Panc1 (cell line): ENCODE measurements around the gene TTC34. TPM values are rescaled to one million over a fixed set of nuclear protein-coding genes. Genes with fewer than 3 reads are reported as not detected.
"Not testable (repeated sequence)": the region's sequence is repeated elsewhere in the genome, so short reads cannot be mapped to it uniquely, and the experiment has no call there.

ENCODE experiments used
- ATAC-seq: fragments of 200-7000 bp; cut with Tn5 transposase; 2 replicates; pipeline ENCODE4 v1.9.1; 2020; ENCODE audit warnings: mild to moderate bottlenecking, moderate library complexity
- BruUV-seq: library from RNA; stranded (reverse); fragments of 400-500 nt; replicated peaks from 2 replicates; lab custom pipeline; 2021; lab: Mats Ljungman, UMichigan
- CTCF ChIA-PET: fragments of 300-600 bp; sonication (Branson Sonifier 250); formaldehyde crosslinking; loops from one replicate; lab custom pipeline; 2022; ENCODE audit warnings: antibody characterized with exemption; lab: Charles Lee
- POLR2A ChIA-PET: fragments of 300-600 bp; sonication (Branson Sonifier 250); formaldehyde crosslinking; loops from one replicate; lab custom pipeline; 2022; ENCODE audit warnings: antibody characterized with exemption; lab: Charles Lee
- DNase-seq: peaks from one replicate; pipeline ENCODE4 v3.0.0-alpha.2; 2010; ENCODE audit warnings: low read depth, low spot score
- H3K27ac ChIP-seq: 2 replicates; pipeline ENCODE4 v1.5.1; 2011; ENCODE audit warnings: mild to moderate bottlenecking, low read length, inconsistent platforms
- H3K27me3 ChIP-seq: fragments of 200-500 bp; sonication (Bioruptor generic); 2 replicates; pipeline ENCODE4 v1.6.0; 2014; ENCODE audit warnings: low read length, inconsistent platforms; ENCODE audit not compliant: control insufficient read depth, insufficient read depth
- H3K36me3 ChIP-seq: fragments of 200-500 bp; sonication (Bioruptor generic); 2 replicates; pipeline ENCODE4 v1.5.1; 2014; ENCODE audit warnings: inconsistent platforms, mild to moderate bottlenecking, low read length, moderate library complexity; ENCODE audit not compliant: control insufficient read depth, insufficient read depth
- H3K4me1 ChIP-seq: 2 replicates; pipeline ENCODE4 v1.5.1; 2011; ENCODE audit warnings: inconsistent platforms, mild to moderate bottlenecking, low read length, moderate library complexity; ENCODE audit not compliant: control insufficient read depth, insufficient read depth
- H3K4me3 ChIP-seq, 2 experiments: 2 replicates each; pipeline ENCODE4 v1.5.1; 2011 to 2012; ENCODE audit warnings: low read depth in 2 of 2, low read length in 2 of 2, mild to moderate bottlenecking in 2 of 2, inconsistent platforms in 1 of 2, moderate library complexity in 1 of 2
- H3K9me3 ChIP-seq: fragments of 200-500 bp; sonication (Bioruptor generic); 2 replicates; pipeline ENCODE4 v1.5.1; 2014; ENCODE audit warnings: low read depth, mild to moderate bottlenecking, inconsistent platforms, low read length, moderate library complexity; ENCODE audit not compliant: control insufficient read depth, insufficient read depth
- POLR2AphosphoS5 ChIP-seq: IDR thresholded peaks from 2 replicates; pipeline ENCODE4 v1.6.1; 2012; ENCODE audit warnings: mild to moderate bottlenecking, low read depth, low read length, moderate library complexity
- SIN3A ChIP-seq: IDR thresholded peaks from 2 replicates; pipeline ENCODE4 v1.6.1; 2012; ENCODE audit warnings: low read depth, mild to moderate bottlenecking, low read length, moderate library complexity, borderline replicate concordance; ENCODE audit not compliant: insufficient read depth
- TCF7L2 ChIP-seq: IDR thresholded peaks from 2 replicates; pipeline ENCODE4 v1.6.1; 2011; ENCODE audit warnings: mild to moderate bottlenecking, low read depth, low read length, inconsistent platforms
- in situ Hi-C: cut with HindIII; loops from 2 replicates; pipeline ENCODE4 v1.10.0; 2016; ENCODE audit warnings: low sequenced_read_pairs, low pct_unique_long_range_greater_than_20kb
- intact Hi-C: fragments of 100-400 bp; cut with micrococcal nuclease; formaldehyde crosslinking; loops from one replicate; pipeline ENCODE4 v1.10.0; 2022; ENCODE audit not compliant: unreplicated experiment
- total RNA-seq: library from RNA; stranded (reverse); gene quantifications from one replicate; pipeline ENCODE4 v1.2.1, GENCODE V29; 2021; ENCODE audit not compliant: unreplicated experiment
- TF ChIP-seq, protein P1 (sequence below), 2 experiments: IDR thresholded peaks; 2 replicates each; pipeline ENCODE4 v1.6.1; 2011 to 2012; ENCODE audit warnings: low read depth in 2 of 2, control low read depth in 1 of 2, low read length in 1 of 2, mild to moderate bottlenecking in 1 of 2, moderate library complexity in 1 of 2; ENCODE audit not compliant: insufficient read depth in 1 of 2
- TF ChIP-seq, protein P2 (sequence below): fragments of 450-650 bp; IDR thresholded peaks from 2 replicates; pipeline ENCODE4 v1.5.1; 2017; ENCODE audit warnings: mild to moderate bottlenecking

TTC34 gene
- total RNA-seq, 1 experiment from 2014 or later = 1.5 TPM

DNA sequence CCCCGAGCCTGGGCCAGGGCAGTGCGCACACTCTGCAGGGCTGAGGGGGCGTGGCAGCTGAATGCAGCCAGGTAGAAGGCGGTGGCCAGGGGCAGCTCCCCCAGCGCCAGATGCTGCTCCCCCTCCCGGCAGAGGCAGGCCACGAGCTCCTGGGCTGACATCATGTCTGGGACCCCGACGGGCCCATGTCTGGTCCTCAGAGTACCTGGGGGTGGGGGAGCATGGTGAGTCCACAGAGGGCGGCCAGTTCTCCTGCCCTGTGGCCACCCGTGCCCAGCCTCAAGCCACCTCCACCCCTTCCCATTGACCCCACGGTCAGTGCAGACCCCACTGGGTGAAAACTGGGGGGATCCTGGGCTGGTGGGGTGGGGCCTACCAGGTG, 838 bp downstream of the TTC34 start:
- H3K9me3 ChIP-seq = no peaks in the 10 kb centered on the region
- ChIA-PET POLR2A (no interaction called here), CTCF (interaction anchor here (1.4 kb wide), 1 partner anchor 13 kb away, joined by 3 read pairs; no protein-coding TSS in a partner anchor)
- TF ChIP-seq TCF7L2 (no peak), POLR2AphosphoS5 (no peak), SIN3A (no peak)
- TF ChIP-seq, protein P1, sequence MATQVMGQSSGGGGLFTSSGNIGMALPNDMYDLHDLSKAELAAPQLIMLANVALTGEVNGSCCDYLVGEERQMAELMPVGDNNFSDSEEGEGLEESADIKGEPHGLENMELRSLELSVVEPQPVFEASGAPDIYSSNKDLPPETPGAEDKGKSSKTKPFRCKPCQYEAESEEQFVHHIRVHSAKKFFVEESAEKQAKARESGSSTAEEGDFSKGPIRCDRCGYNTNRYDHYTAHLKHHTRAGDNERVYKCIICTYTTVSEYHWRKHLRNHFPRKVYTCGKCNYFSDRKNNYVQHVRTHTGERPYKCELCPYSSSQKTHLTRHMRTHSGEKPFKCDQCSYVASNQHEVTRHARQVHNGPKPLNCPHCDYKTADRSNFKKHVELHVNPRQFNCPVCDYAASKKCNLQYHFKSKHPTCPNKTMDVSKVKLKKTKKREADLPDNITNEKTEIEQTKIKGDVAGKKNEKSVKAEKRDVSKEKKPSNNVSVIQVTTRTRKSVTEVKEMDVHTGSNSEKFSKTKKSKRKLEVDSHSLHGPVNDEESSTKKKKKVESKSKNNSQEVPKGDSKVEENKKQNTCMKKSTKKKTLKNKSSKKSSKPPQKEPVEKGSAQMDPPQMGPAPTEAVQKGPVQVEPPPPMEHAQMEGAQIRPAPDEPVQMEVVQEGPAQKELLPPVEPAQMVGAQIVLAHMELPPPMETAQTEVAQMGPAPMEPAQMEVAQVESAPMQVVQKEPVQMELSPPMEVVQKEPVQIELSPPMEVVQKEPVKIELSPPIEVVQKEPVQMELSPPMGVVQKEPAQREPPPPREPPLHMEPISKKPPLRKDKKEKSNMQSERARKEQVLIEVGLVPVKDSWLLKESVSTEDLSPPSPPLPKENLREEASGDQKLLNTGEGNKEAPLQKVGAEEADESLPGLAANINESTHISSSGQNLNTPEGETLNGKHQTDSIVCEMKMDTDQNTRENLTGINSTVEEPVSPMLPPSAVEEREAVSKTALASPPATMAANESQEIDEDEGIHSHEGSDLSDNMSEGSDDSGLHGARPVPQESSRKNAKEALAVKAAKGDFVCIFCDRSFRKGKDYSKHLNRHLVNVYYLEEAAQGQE (IDR thresholded peaks at IDR 0.05; ENCODE audit: insufficient read depth in 1 of 2, low read depth in 2 of 2, low read length in 1 of 2) = no peak
- TF ChIP-seq, protein P2, sequence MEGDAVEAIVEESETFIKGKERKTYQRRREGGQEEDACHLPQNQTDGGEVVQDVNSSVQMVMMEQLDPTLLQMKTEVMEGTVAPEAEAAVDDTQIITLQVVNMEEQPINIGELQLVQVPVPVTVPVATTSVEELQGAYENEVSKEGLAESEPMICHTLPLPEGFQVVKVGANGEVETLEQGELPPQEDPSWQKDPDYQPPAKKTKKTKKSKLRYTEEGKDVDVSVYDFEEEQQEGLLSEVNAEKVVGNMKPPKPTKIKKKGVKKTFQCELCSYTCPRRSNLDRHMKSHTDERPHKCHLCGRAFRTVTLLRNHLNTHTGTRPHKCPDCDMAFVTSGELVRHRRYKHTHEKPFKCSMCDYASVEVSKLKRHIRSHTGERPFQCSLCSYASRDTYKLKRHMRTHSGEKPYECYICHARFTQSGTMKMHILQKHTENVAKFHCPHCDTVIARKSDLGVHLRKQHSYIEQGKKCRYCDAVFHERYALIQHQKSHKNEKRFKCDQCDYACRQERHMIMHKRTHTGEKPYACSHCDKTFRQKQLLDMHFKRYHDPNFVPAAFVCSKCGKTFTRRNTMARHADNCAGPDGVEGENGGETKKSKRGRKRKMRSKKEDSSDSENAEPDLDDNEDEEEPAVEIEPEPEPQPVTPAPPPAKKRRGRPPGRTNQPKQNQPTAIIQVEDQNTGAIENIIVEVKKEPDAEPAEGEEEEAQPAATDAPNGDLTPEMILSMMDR = no peak
- ATAC-seq (no peak), DNase-seq (no peak)
- H3K27ac ChIP-seq = no peak overlapping the region
- intact Hi-C loops = no loop called here
- no peaks in the 10 kb centered on the region for H3K4me1 ChIP-seq
- H3K4me3 ChIP-seq = no peak overlapping the region
- no TSS peak for BruUV-seq
- no peaks in the 10 kb centered on the region for H3K36me3 ChIP-seq
- H3K27me3 ChIP-seq = no peaks in the 10 kb centered on the region
- in situ Hi-C loops = no loop called here

DNA sequence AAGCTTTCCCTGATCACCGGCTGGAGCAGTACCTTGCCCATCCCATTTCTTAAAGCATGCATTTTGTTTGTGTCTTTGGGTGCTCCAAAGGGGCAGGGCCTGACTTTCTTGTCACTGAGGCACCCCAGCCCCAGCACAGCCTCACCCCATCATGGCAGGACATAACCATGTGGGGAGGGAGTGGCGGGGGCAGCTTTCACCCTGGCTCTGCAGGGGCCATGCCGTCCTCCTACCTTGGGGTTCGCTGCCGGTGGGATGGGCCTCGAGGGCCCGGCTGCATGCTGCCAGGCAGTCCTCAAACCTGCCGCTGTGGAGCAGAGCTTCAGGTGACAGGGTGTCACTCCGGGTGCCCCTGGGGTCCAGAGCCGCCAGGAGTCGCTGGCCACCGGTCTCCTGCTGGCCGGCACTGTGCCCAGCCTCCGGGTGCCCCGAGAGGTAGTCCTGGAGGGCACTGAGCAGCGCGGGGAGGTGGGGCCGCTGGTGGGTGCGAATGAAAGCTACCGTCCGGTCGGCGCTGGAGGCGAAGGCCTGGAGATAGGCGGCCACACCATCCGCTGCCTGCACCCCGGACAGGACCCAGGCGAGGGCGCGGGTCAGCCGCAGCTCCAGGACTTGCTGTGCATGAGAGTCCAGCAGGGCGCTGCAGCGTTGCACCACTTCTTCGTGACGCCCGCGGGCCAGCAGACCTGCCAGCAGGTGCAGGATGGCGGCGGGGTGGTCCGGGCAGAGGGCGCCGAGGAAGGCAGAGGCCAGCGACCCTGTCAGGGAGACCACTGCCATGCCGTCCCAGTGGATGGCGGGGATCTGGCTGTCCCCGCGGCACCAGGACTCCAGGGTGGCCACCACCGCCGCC, 1.5 kb downstream of the TTC34 start:
- in situ Hi-C loops = no loop called here
- Histone ChIP-seq H3K27ac (no peak overlapping the region), H3K36me3 (no peaks in the 10 kb centered on the region), H3K4me1 (no peaks in the 10 kb centered on the region), H3K27me3 (no peaks in the 10 kb centered on the region), H3K9me3 (no peaks in the 10 kb centered on the region), H3K4me3 (no peak overlapping the region)
- intact Hi-C loops = no loop called here
- BruUV-seq = no TSS peak
- ATAC-seq (no peak), DNase-seq (no peak)
- TF ChIP-seq, protein P1 (IDR thresholded peaks at IDR 0.05; ENCODE audit: insufficient read depth in 1 of 2, low read depth in 2 of 2, low read length in 1 of 2) = no peak
- TF ChIP-seq, protein P2 = no peak
- no peak for TF ChIP-seq SIN3A
- TF ChIP-seq POLR2AphosphoS5 = no peak
- no peak for TF ChIP-seq TCF7L2
- POLR2A ChIA-PET = no interaction called here
- CTCF ChIA-PET = interaction anchor here (0.6 to 1.4 kb wide), 3 partner anchors 10 to 817 kb away, joined by 3 to 5 read pairs (median 3); no protein-coding TSS in a partner anchor

DNA sequence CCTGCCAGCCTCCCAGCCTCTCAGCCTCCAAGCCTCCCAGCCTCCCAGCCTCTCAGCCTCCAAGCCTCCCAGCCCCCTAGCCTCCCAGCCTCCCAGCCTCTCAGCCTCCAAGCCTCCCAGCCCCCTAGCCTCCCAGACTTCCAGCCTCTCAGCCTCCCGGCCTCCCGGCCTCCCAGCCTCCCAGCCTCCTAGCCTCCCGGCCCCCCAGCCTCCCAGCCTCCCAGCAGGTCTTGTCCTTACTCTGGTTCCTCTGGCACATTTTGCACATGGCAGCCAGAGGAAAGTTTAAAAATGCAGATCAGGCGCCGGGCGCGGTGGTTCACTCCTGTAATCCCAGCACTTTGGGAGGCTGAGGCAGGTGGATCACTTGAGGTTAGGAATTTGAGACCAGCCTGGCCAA, 2.5 kb downstream of the TTC34 start:
- CTCF ChIA-PET = not testable (repeated sequence)

More for the DNA sequence above, 2.5 kb downstream of the TTC34 start:
- H3K9me3 ChIP-seq, intact Hi-C loops, POLR2A ChIA-PET, H3K36me3 ChIP-seq, ATAC-seq, H3K27me3 ChIP-seq, H3K27ac ChIP-seq, in situ Hi-C loops, H3K4me3 ChIP-seq, DNase-seq, BruUV-seq, H3K4me1 ChIP-seq: not testable (repeated sequence)
